ENCODE results near the gene RFPL1. TPM values are rescaled to one million over a fixed set of nuclear protein-coding genes. Genes with fewer than 3 reads are reported as not detected.

RFPL1 gene
- total RNA-seq, 1 donor from 2014 or later, result 0.54 TPM

DNA sequence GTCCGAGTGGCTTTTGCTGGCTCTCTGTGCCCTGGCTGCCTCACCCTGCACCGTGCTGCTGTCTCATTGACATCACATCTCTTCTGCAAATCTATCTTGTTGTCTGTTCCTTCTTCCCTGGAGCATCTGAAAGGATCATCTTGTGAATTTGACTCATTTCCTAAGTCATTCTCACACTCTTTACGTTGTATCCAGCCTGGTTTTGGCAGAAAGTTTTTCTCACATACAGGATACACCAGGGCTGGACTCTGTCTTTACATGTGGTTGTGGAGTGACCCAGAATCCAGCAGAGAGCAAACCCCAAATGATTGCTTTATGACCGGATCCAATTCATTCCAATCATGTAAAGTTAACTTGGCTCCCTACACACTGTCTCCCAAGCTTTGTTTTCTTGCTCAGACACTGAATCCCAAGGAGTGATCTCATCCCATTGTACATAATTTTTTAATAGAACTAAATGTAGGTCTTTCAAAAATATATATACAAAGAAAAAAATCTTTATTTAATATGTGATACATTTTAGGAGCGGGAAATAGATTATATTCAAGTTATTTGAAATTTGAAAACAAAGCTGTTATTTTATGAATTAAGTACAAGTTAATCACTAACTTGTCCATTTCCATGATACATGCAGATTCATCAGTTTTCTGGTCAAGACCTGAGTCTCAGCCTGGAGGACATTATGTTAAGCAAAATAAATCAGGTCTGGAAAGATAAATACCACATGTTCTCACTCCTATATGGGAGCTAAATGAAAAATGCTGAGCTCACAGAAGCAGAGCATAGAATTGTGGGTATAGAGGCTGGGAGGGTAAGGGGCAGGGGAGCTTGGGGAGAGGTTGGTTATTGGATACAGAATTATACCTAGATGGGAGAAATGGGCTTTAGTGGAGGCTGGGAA lies 2.9 kb upstream of the RFPL1 start:
- DNase-seq (ENCODE audit: low spot score in 2 of 2, unreplicated experiment in 2 of 2), result no peak
- TF ChIP-seq, protein P1, sequence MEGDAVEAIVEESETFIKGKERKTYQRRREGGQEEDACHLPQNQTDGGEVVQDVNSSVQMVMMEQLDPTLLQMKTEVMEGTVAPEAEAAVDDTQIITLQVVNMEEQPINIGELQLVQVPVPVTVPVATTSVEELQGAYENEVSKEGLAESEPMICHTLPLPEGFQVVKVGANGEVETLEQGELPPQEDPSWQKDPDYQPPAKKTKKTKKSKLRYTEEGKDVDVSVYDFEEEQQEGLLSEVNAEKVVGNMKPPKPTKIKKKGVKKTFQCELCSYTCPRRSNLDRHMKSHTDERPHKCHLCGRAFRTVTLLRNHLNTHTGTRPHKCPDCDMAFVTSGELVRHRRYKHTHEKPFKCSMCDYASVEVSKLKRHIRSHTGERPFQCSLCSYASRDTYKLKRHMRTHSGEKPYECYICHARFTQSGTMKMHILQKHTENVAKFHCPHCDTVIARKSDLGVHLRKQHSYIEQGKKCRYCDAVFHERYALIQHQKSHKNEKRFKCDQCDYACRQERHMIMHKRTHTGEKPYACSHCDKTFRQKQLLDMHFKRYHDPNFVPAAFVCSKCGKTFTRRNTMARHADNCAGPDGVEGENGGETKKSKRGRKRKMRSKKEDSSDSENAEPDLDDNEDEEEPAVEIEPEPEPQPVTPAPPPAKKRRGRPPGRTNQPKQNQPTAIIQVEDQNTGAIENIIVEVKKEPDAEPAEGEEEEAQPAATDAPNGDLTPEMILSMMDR (IDR thresholded peaks at IDR 0.05; ENCODE audit: unreplicated experiment), result no peak
- Mint-ChIP-seq H3K27ac (no peak overlapping the region), H3K27me3 (ENCODE audit: low read depth) (peaks cover 18% of the 10 kb centered on the region), H3K36me3 (no peaks in the 10 kb centered on the region), H3K4me3 (no peak overlapping the region), H3K4me1 (peaks cover 40% of the 10 kb centered on the region), H3K9me3 (no peaks in the 10 kb centered on the region)

- no peak for DNase-seq (ENCODE audit: low spot score in 2 of 2, unreplicated experiment in 2 of 2)
- H3K27me3 Mint-ChIP-seq (ENCODE audit: low read depth), result no peaks in the 10 kb centered on the region
- no peaks in the 10 kb centered on the region for H3K9me3 Mint-ChIP-seq
- no peak overlapping the region for H3K4me3 Mint-ChIP-seq
- peaks cover 17% of the 10 kb centered on the region for H3K4me1 Mint-ChIP-seq
- TF ChIP-seq, protein P1 (IDR thresholded peaks at IDR 0.05; ENCODE audit: unreplicated experiment), result no peak
- H3K36me3 Mint-ChIP-seq, result no peaks in the 10 kb centered on the region
- peak overlapping the region; percentile 73 for H3K27ac Mint-ChIP-seq
Observed at GRCh38 chr22:29442976-29443375, 4.6 kb downstream of the RFPL1 start.

GRCh38 chr22:29443452-29443851 lies 5.1 kb downstream of the RFPL1 start:
- Mint-ChIP-seq H3K4me1 (peaks cover 17% of the 10 kb centered on the region), H3K27me3 (ENCODE audit: low read depth) (no peaks in the 10 kb centered on the region), H3K27ac (peak overlapping the region; percentile 73), H3K36me3 (no peaks in the 10 kb centered on the region), H3K9me3 (no peaks in the 10 kb centered on the region), H3K4me3 (no peak overlapping the region)
- TF ChIP-seq, protein P1 (IDR thresholded peaks at IDR 0.05; ENCODE audit: unreplicated experiment), result no peak
- no peak for DNase-seq (ENCODE audit: low spot score in 2 of 2, unreplicated experiment in 2 of 2)

- Mint-ChIP-seq H3K27me3 (ENCODE audit: low read depth) (no peaks in the 10 kb centered on the region), H3K36me3 (no peaks in the 10 kb centered on the region), H3K27ac (peak overlapping the region; percentile 82), H3K4me3 (no peak overlapping the region), H3K9me3 (no peaks in the 10 kb centered on the region), H3K4me1 (peaks cover 17% of the 10 kb centered on the region)
- DNase-seq (ENCODE audit: low spot score in 2 of 2, unreplicated experiment in 2 of 2), result no peak
- TF ChIP-seq, protein P1 (IDR thresholded peaks at IDR 0.05; ENCODE audit: unreplicated experiment), result no peak
Observed at GRCh38 chr22:29443861-29444792, 5.7 kb downstream of the RFPL1 start.

DNA sequence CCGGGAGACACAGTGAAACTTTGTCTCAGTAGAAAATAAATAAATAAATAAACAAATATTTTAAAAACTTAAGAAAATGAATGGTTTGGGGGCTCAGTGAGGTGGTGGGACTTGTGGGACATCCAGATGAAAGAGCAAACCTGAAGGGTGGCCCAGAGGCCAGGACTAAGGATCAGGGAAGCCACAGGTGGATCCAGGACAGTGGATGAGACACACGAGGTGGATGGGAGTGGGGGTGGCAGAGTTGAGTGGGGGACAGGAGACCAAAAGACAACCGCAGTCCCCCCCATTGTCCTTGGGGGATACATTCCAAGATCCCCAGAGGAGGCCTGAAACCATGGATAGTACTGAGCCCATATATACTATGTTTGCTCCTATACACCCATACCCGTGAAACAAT lies 7.1 kb downstream of the RFPL1 start:
- TF ChIP-seq, protein P1 (IDR thresholded peaks at IDR 0.05; ENCODE audit: unreplicated experiment), result no peak
- Mint-ChIP-seq H3K27me3 (ENCODE audit: low read depth) (no peaks in the 10 kb centered on the region), H3K36me3 (no peaks in the 10 kb centered on the region), H3K27ac (no peak overlapping the region), H3K9me3 (no peaks in the 10 kb centered on the region), H3K4me1 (peaks cover 17% of the 10 kb centered on the region), H3K4me3 (no peak overlapping the region)
- no peak for DNase-seq (ENCODE audit: low spot score in 2 of 2, unreplicated experiment in 2 of 2)

Data from mesothelial cell of epicardium (in vitro differentiated cells).